GM19455 (cell line): ENCODE data around the gene CRYBG1.
"Not testable (repeated sequence)": the region's sequence is repeated elsewhere in the genome, so short reads cannot be mapped to it uniquely, and the experiment has no call there.

ENCODE experiments used
- ATAC-seq: cut with Tn5 transposase; IDR thresholded peaks from one replicate; pipeline ENCODE4 v1.9.1; 2021; ENCODE audit not compliant: unreplicated experiment

CRYBG1 gene

DNA sequence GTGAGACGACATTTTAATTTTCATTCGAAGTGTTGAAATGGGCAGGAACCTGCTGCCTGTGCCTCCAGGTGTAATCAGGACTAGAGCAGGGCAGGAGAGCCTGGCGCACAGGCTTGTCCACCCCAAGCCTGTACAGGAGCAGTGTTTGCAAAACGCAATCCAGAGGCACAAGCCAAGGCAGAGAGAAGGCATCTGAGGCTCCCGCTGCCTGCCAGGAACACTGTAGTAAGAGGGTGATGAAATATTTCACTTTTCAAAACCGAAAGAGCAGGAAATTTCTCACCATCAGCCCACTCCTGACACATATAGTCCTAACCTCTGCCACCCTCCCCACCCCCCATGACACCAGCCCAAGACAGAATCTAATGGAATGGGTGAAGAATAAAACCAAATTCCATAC lies 136.3 kb downstream of the CRYBG1 start:
- ATAC-seq, result no peak

DNA sequence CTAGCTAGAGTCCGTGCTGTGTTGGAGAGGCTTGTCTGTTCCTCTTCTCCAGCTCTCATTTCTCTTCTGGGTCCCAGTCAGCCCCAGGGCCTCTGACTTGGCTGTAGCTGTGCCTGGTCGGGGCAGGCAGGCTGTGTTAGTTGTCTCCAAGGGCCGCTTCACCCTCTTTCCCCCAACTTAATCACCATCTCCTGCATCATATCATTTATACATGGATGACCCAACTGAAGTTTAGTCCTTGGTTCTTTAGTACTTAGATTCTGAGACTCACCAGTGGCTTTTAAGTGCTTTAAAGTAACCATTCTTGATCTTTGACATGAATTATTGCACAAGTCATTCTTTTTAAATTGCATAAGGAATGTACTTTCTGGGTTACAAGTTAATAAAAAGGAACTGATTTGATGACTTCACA lies 141.4 kb downstream of the CRYBG1 start:
- no peak for ATAC-seq

DNA sequence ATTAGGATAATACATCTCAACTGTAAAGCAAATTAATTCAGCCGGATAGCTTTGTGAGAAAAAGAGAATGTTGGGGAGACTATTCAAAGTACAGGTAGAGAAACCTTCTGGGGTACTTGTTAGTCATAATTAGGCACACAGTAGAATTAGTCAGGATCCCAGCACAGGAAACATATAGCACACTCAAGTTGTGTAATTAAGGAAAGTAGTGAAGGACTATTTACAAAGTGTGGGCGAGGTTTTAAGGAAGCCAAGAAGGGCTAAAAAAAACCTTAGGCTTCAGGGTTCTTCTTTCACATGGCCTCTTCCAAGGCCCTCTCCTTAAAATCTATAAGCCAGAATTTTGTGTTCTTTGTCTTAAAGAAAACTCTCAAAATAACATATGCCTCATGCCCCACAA lies 142.0 kb downstream of the CRYBG1 start:
- ATAC-seq, result no peak

DNA sequence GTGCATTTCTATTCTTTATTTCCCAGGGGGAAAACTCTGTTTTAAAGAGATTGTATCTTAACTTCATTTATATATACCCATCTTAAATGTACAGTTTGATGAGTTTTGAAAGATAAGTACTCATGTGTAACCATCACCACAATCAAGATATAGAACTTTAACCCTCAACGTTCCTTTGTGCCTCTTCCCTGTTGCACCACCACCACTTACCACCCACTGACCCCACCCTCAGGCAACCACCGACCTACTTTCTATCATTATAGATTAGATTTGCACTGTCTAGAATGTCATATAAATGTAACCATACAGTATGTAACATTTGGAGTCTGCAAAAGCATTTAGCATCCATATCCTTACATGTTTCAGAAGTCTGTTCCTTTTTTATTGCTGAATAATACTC lies 147.8 kb downstream of the CRYBG1 start:
- ATAC-seq, result no peak

DNA sequence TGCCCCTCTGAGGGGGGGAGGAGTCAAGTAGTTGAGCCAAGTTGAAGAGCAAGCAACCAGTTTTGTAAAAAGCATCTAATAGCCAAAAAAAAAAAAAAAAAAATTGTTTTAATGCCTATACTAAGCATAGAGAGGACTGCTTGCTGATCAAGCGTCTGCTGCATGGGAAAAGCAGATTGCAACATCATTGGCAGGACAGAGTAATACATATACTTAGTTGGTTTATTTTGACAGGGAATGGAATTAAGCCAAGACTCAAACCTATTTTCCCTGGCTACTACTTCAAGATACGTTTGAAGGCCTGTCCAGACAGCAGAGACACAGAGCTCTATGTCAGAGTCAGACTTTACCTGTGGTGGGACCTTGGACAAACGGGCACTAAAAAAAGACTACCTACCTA lies 148.3 kb downstream of the CRYBG1 start:
- no peak for ATAC-seq

DNA sequence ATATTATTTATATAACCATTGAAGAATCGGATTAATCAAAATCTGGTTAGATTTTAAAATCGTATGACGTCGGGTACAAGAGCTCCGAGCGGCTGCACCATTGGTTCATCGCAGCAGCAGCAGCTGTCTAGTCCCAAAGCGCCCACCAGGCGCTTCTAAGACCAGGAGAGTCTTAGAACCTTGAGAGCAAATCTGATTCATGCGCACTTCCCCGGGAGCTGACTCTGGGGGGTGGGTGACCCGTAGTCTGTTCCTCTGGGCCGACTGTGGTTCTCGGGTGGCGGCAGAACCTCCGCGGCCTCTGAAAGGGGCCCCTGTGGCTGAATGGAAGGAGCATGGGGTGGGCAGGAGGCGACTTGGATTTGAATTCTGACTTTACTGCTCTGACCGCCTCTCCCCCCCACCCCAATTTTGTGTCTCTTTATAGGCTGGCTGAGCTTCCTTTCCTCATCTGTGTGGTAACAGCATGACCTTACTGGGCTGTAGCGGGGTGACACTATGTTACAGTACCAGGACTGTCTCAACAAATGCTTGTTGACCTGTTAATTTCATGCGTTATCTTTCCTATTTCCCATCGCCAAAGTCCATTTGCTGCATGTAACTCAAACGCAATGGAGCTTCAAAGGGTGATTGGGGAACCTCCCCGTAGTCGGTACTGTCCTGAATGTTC lies 149.0 kb downstream of the CRYBG1 start:
- ATAC-seq, result no peak

DNA sequence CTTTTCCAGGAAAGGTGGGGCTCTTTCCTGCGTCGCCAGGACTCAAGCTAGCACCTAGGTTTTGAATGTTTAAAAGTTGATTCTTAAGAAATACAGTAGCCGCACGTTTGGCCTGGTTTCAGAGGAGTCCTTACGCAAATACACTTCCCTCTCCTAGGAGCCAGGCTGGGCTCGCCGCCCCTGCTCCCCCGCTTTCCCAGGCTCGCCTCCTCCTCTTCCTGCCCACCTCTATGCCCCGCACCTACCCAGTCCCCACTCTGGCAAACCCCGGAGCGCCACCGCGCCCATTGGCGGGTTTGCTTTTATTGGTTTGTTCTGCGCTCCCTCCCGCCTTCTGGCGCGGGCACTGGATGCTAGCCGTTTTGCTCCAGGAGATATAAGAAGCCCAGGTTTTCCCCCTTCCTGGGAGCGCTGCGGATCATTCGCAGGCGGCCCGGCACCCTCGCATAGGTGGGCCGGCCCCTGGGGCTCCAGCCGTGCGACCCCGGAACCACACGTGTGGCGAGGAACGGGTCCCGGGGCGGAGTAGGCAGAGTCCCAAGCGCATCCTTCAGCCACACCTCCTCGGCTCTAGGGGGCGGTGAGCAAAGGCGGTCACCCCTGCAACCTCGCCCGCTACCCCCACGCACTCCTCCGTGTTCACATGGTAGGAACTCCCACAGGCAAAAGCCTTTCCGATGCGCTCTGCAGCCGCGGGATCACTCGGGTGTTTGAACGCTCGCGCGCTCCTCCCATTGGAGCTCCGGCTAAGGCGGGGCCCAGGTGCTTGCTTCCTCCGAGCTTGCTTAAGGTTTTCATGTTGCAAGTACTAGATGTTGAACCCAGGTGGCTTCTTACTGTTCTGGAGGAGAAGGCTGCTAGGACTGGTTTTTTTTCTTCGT lies 149.8 kb downstream of the CRYBG1 start:
- peak; percentile 40 for ATAC-seq

DNA sequence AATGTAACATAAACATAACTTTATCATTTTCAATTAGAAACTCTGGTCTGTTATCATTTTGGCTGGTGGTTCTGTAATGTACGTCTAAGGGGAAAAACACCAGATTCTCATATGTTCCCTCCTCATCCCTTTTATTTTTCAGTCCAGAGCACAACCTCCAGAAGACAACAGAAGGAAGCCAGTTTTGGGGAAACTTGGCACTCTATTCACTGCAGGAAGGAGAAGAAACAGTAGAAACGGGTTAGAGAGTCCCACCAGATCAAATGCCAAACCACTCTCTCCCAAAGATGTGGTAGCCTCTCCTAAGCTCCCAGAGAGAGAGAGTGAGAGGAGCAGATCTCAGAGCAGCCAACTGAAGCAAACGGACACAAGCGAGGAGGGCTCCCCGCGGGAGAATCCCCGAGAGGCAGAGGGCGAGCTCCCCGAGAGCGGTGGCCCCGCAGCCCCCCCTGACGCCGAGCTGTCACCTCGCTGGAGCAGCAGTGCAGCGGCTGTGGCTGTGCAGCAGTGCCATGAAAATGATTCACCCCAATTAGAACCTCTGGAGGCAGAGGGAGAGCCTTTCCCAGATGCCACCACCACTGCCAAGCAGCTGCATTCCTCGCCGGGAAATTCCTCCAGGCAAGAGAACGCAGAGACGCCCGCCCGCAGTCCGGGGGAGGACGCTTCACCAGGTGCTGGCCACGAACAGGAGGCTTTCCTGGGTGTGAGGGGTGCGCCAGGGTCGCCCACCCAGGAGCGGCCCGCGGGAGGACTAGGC lies 151.0 kb downstream of the CRYBG1 start:
- peak; percentile 16 for ATAC-seq

DNA sequence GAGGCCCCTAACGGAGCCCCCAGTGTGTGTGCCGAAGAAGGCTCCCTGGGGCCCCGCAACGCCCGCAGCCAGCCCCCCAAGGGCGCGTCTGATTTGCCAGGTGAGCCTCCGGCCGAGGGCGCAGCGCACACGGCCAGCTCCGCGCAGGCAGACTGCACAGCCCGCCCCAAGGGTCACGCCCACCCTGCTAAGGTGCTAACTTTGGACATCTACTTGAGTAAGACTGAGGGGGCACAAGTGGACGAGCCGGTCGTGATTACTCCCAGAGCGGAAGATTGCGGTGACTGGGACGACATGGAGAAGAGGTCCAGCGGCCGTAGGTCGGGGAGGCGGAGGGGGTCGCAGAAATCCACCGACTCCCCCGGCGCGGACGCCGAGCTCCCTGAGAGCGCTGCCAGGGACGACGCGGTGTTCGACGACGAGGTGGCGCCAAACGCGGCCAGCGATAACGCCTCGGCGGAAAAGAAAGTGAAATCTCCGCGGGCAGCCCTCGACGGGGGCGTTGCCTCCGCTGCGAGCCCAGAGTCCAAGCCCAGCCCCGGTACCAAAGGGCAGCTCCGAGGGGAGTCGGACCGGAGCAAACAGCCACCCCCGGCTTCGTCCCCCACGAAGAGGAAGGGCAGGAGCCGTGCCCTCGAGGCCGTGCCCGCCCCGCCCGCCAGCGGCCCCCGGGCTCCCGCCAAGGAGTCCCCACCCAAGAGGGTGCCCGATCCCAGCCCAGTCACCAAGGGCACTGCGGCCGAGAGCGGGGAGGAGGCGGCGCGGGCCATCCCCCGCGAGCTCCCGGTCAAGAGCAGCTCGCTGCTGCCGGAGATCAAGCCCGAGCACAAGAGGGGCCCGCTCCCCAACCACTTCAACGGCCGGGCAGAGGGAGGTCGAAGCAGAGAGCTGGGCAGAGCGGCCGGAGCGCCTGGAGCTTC lies 151.8 kb downstream of the CRYBG1 start:
- ATAC-seq, result peak; percentile 61

DNA sequence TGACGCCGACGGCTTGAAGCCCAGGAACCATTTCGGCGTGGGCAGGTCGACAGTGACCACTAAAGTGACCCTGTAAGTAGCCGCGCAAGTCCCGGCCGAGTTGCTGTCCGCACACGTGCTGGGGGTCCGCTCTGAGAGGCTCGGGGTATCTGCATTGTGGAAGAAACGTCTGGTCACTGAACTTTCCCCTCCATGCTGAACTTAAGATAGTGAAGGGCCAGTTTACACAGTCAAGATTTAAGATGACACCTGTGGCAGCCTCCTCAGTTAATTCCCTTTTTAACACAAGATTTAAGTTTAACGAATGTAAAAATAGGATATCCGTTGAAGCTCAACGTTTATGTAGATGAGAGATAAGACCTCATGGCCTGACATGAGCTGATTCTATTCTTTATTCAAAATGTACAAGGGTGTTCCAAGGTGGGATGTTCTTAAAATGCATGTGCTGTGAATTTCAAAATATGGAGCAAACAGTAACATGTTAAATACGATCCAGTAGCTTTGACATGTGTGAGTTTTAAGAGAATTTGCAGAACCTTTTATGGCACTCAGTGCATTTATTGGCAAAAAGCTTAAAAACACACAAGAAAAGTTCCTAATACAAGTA lies 152.6 kb downstream of the CRYBG1 start:
- no peak for ATAC-seq

DNA sequence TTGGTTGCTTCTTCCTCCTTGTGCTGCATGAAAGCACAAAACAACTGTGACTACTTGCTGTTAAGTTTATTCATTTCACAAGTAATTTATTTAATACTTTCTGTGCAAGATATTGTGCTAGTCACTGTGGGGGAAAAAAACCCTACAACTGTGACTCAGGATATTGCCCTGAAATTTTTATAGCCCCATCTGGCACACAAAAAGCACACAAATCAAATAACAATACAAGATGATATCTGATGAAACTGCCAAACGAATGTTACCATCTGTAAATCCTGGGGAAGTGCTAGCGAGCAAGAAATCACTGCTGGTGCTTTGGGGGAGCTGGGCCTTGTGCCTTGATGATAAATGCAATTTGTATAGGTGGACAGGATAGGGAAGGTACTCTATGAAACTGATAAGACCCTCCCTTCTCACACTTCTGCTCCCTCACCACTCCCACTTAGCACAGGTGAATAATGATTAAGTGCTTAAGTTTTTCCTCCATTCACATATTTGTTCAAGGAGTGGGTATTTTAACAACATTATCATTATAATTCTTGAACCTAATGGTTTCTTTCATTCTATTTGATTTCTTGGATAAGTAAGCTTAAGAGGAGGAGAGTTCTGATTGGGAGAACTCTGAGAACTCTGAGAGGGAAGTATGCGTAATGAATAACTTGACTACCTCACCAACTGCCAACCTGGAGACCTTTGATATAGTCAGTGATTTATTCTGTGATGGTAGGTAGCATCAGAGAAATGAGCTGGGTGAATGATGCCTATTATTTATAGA lies 153.5 kb downstream of the CRYBG1 start:
- ATAC-seq, result no peak

DNA sequence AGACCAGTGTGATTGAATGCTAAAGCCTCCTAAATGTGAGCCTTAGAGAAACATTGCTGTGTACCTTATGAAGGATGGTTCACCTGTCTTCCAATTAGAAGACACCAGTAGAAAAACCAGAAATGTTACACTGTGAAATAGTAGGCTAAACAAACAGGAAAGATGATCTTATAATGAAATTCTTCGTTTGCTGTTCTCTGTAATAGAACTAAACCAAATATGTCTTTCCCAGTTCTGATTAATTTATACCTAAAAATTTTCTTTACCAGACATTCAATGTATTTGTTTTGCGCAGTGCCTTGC lies 154.0 kb downstream of the CRYBG1 start:
- no peak for ATAC-seq

DNA sequence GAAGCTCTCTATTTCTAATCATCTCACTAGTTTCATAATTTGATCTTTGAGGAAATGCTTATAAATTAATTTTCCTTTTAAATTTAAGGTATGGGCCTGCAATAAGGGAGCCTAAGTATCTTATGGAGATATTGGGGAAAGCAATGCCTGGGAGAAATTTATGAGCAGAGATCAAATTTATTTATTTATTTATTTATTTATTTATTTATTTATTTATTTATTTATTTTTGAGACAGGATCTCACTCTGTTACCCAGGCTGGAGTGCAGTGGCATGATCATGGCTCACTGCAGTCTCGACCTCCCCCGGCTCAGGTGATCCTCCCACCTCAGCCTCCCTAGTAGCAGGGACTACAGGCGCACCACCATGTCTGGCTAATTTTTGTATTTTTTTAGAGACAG lies 155.1 kb downstream of the CRYBG1 start:
- ATAC-seq, result not testable (repeated sequence)

DNA sequence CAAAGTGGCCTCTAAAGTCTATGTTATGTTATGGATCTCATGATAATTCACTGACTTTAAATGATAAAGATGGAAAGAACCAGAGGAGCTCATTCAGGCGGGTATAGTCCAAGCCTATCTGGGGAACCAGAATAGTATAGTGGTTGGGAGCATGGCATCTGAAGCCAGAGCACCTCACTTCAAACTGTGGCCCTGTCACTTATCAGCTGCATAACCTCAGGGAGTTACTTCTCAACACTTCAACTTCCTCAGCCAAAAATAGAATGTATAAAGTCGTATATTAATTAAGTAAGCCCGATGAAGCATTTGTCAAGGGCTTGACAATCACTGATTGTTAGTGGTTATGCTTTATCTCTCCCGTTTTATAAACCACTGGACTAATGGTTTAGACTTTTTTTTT lies 156.1 kb downstream of the CRYBG1 start:
- ATAC-seq, result no peak

DNA sequence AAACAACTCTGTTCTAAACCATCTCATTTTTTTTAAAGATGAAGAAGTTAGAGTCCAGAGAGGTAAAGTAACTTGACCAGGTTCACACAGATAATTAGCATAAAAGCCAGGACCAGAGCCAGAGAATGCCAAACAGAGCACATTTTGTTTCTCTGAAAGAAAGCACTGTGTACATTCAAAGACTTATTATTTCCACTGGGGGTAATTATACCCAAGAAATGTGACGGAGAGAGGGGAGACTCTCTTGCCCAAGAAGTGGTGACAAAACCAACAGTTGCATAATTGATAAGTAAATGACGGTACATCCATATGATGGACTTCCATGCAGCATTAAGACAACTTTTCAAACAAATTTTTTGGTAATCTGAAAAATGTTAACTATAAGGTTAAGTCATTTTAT lies 157.2 kb downstream of the CRYBG1 start:
- ATAC-seq, result no peak

DNA sequence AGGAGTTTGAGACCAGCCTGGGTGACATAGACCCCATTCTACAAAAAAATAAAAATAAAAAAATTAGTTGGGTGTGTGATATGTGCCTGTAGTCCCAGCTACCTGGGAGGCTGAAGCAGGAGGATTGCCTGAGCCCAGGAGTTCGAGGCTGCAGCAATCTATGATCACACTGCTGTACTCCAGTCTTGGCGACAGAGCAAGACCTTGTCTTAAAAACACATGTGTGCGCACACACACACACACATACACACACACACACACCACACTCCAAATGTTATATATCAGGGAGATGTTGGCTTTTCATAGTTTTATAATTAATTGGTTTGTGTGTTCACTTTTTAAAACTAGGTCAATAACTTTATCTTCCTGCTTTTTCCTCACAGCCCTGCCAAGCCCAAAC lies 158.2 kb downstream of the CRYBG1 start:
- ATAC-seq, result no peak

DNA sequence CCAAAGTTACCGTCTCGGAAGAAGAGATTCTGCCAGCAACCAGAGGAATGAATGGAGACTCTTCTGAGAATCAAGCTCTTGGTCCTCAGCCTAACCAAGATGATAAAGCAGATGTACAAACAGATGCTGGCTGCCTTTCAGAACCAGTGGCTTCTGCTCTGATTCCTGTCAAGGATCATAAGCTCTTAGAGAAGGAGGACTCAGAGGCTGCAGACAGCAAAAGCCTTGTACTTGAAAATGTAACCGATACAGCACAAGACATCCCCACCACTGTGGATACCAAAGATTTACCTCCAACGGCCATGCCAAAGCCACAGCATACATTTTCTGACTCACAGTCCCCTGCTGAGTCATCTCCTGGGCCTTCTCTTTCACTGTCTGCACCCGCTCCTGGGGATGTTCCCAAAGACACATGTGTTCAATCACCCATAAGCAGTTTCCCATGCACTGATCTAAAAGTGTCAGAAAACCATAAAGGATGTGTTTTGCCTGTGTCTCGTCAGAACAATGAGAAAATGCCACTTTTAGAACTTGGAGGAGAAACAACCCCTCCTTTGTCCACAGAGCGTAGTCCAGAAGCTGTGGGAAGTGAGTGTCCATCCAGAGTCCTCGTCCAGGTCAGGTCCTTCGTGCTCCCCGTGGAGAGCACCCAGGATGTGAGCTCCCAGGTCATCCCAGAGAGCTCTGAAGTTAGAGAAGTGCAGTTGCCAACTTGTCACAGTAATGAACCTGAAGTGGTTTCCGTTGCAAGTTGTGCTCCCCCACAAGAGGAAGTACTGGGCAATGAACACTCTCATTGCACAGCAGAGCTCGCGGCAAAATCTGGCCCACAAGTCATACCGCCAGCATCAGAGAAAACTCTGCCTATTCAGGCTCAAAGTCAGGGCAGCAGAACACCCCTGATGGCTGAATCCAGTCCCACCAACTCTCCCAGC lies 159.2 kb downstream of the CRYBG1 start:
- peak; percentile 50 for ATAC-seq

DNA sequence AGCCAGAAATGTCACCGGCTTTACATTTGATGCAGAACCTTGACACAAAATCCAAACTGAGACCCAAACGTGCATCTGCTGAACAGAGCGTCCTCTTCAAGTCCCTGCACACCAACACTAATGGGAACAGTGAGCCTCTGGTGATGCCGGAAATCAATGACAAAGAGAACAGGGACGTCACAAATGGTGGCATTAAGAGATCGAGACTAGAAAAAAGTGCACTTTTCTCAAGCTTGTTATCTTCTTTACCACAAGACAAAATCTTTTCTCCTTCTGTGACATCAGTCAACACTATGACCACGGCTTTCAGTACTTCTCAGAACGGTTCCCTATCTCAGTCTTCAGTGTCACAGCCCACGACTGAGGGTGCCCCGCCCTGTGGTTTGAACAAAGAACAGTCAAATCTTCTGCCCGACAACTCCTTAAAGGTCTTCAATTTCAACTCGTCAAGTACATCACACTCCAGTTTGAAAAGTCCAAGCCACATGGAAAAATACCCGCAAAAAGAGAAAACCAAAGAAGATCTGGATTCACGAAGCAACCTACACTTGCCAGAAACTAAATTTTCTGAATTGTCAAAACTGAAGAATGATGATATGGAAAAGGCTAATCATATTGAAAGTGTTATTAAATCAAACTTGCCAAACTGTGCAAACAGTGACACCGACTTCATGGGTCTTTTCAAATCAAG lies 160.3 kb downstream of the CRYBG1 start:
- ATAC-seq, result peak; percentile 56
